CD4-positive, alpha-beta T cell treated with Interleukin-1 beta for 1 hour (primary cell): Measurements from ENCODE around the gene ATP11A.

ENCODE experiments used
- DNase-seq, 2 donors: peaks; one replicate each; pipeline ENCODE4 v3.0.0-alpha.2; 2020 to 2022

Gene ATP11A

DNA sequence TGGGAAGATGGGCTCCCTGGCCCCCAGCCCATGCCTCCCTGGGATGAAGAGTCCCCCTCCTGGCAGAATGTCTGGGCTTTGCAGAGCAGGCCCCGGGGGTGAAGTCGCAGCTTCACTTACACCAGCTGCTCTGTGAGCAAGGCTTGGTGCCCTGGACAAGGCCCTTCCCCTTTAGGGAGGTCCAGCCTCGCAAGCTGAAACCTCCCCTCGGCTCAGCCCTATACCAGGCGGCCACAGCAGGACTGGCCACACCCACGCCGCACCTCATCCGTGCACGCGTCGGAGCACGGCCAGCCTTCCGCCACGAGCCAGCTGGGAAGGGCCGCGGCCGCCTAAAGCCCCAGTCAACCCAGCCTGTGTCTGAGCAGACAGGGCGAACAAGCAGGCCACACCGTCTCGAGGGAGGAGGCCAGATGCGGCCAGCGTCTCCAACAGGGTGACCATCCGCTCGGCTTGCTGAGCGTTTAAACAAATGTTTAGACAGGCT lies 196.0 kb downstream of the ATP11A start:
- DNase-seq, result no peak

GRCh38 chr13:112887151-112887550 lies 197.3 kb downstream of the ATP11A start:
- no peak for DNase-seq

GRCh38 chr13:112887557-112887991 lies 197.7 kb downstream of the ATP11A start:
- DNase-seq, result no peak

DNA sequence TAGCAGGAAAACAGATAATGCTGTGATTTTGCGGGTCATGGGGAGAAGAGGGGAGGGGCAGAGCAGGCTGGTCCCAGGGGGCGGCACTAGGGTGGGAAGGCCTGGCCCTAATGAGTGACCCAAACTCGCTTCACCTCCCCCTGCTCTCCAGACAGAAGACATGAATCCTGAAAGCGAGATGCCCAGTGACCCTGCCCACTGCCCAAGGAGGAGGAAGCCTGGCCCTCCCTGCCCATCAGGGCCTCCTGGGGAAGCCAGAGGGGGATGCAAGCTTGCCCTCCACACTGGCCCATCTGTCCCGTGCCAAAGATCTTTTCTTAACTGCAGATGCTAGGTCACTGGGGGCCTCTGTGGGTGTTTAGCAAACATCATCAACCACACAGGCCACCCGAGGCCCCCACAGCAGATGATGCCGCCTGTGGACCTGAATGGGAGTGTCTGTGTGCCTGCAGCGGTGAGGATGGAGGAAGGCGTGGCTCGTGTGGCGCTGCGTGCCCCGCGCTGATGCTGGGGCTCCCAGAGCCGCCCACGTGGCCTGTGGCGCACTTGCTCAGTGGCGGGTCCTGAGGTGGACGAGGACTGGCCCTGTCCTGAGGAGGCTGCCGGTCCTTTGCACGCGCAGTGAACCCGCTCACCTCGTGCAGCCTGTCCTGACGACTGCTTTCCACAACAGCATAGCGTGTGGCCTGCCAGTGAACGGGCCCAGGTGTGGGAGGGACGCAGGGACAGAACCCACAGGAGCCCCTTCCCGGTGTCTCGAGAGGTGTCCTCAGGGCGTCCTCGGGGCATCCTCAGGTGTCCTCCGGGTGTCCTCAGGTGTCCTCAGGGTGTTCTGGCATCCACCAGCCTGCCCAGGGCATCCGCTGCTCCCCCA lies 198.6 kb downstream of the ATP11A start:
- DNase-seq, result no peak

GRCh38 chr13:112889351-112890290 lies 199.8 kb downstream of the ATP11A start:
- DNase-seq, result no peak

GRCh38 chr13:112890316-112891145 lies 200.7 kb downstream of the ATP11A start:
- no peak for DNase-seq

GRCh38 chr13:112891477-112892401 lies 201.9 kb downstream of the ATP11A start:
- no peak for DNase-seq

GRCh38 chr13:112892426-112893206 lies 202.8 kb downstream of the ATP11A start:
- no peak for DNase-seq

GRCh38 chr13:112893207-112893569 lies 203.3 kb downstream of the ATP11A start:
- DNase-seq, result no peak

DNA sequence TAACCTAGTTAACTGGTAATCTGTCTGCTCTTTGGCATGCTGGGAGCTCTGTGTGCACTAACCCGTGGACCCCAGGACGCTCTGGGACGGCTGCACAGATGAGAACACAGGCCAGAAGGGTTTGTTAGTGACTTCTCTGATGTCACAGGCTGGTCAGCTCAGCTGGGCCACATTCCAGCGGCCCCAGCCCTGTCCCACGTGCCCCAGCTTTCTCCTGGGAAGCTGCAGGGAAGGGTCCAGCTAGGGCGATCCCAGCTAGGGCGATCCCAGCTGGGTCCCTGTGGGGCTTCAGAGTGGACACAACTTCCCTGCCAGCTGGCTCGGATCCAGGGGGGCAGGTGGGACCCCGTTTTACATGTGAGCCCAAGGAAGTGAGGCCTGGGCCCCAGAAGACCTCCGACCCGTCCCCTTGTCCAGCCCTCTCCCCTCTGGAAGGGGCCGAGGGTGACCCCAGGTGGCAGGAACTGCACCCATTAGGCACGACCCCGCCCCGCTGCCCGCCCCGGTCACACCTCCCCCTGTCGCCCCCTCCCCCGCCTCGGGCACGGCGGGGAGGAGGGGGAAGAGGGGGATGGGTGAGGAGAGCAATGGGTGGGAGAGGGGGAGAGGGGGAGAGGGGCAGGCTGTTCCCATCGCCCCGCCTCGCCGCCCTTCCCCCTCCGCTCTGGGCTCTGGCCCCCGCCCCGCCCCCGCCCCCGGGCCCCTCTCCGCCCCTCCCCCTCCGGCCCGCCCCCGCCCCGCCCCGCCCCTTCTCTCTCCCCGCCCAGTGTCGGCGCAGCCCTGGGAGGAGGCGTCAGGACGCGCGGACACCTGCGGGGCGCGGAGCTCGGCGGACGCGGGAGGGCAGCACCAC lies 204.0 kb downstream of the ATP11A start:
- peak; percentile 34 to 51 for DNase-seq

DNA sequence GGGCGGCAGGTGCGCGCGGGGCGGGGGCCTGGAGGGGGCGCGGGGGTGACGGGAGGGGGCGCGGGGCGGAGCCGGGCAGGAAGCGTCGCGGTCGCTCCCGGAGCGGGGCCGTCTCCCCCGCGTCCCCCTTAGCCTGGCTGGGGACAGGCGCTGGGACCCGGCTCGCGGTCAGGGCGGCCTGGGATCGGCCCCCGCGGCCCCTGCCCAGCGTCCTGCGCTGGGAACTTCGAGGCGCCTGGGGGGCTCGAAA lies 204.5 kb downstream of the ATP11A start:
- DNase-seq, result no peak

DNA sequence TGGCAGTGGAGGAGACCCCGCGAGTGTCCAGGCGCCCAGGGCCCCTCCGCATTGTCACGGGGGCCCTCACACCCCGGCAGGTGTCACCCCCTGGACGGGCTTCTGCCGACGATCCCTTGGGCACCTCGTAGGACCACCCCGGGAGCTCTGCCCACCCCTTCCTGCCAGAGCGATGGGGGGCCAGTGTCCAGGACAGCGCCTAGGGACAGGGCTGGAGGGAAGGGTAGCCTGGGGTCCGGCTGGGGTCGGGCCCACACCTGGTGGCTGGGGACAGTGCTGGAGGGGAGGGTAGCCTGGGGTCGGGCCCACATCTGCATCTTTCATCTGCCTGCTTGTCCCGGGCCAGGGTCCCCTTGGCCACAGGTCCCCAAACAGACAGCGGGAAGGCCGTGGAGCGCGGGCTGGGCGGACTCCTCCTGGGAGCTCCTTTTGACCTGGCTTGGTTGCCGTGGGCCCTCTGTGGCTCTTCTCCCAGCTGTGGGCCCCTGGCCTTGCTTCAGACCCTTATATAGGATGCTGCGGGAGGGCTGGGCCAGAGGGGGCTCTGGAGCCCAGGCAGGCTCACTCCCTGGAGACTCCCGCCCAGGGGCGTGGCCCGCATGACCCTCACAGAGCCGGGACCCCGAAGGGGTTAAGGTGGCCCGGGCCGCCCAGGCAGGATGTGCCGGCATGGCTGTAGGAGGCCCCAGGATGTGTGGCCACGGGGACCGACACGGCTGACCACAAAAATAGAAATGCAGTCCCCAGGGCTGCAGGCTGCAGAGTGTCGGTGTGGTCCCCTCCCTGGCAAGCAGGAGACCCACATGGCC lies 205.0 kb downstream of the ATP11A start:
- DNase-seq, result no peak

- no peak for DNase-seq
Observed at GRCh38 chr13:112895521-112896465, 206.0 kb downstream of the ATP11A start.

DNA sequence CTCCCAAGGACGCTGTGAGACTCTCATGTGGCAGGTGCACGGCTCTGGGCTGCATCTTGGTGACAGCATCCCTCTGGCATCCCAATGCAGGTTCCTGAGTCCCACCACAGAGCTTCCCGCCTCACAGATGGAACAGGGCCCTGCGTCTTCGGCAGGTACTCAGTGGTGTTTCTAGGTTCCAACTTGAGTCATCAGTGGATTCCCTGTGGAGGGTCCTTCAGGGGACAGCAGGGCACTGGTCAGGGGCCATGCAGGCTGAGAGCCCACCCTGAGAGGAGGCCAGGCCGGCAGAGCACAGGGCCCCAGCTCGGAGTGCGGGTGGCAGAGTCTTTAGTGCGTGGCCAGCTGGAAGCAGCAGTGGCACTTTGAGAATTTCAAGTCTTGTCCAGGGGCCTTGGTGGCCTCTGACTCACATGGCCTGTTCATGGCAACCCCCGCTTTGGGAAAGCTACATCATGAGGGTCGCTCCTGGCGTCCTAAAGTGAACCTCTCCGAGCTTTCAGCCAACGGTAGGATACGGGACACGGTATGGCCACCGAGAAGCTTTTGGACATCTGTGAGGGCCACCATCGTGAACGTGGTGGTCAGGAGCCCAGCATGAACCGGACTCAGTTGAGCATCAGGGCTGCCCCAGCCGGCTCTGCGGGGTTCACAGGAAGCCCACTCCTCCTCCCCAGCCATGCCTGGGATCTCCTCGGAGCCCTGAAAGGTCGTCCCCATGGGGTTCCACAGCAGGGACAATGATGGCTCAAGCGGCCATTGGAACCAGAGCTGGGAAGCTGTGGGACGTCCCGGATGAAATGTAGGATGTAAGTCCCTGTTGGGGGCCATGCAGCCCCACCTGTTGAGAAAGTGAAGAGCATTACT lies 207.1 kb downstream of the ATP11A start:
- no peak for DNase-seq

DNA sequence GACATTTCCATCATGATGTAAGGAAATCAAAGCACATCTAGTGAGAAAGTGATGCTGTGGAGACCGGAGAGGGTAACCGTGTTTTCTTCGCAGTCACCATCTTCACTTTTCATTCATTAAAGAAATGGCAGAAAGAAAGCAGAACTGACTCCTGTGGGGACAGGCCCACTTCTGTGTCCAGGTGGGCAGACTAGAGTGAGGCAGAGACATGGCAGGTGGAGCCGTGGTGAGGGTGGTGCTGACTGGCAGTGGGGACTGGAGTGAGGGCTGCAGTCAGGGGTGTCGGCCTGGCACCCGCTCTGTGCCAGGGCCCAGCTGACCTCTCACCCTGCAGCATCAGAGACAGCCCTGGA lies 207.7 kb downstream of the ATP11A start:
- no peak for DNase-seq

GRCh38 chr13:112897956-112898620 lies 208.2 kb downstream of the ATP11A start:
- no peak for DNase-seq
